ENCODE measurements around the gene ST6GALNAC3. TPM values are rescaled to one million over a fixed set of nuclear protein-coding genes. Genes with fewer than 3 reads are reported as not detected.
A peak's percentile ranks its signal among the peaks of the same experiment; 100 is the strongest.

ST6GALNAC3 gene
- total RNA-seq, 2 donors from 2014 or later = 0.35 to 2.5 TPM

DNA sequence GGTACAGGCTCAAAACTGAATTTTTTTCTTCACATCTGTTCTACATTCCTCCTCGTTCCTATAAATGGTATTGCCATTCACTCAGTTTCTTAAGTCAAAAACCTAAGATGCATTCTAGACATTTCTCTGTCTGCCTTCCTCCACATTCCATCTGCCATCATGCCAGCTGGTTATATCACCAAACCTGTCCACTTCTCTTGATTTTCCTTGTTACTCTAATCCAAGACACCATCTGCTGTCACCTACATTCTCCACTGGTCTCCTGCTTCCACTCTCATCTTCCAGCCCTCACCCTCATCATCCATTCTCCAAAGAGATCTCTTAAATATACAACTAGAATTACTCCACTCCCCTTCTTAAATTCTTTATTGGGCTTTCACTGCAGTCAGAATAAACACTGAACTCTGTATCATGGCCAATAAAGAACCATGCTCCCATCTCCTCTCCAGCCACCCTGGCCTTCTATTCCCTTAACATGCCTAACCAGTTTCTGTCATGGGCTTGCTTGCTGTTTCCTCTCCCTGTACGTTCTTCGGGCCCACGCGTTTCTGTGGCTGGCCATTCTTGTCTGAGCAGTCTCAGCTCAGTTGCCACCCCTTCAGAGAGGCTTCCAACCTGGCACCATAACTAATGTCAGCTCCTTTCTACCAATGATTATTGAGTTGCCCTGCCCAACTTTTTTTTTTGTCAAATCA, 278.3 kb downstream of the ST6GALNAC3 start:
- H3K4me3 Mint-ChIP-seq = no peak overlapping the region
- H3K27me3 Mint-ChIP-seq (ENCODE audit: low read depth) = no peaks in the 10 kb centered on the region
- peaks cover 0 to 1% of the 10 kb centered on the region in 2 donors for H3K9me3 Mint-ChIP-seq
- no peaks in the 10 kb centered on the region for H3K36me3 Mint-ChIP-seq (ENCODE audit: insufficient read depth in 2 of 2)
- DNase-seq (no peak), ATAC-seq (replicated peaks in 1 of 2) (no peak)
- no peak overlapping the region for H3K27ac Mint-ChIP-seq
- no peaks in the 10 kb centered on the region for H3K4me1 Mint-ChIP-seq (ENCODE audit: low read depth)

DNA sequence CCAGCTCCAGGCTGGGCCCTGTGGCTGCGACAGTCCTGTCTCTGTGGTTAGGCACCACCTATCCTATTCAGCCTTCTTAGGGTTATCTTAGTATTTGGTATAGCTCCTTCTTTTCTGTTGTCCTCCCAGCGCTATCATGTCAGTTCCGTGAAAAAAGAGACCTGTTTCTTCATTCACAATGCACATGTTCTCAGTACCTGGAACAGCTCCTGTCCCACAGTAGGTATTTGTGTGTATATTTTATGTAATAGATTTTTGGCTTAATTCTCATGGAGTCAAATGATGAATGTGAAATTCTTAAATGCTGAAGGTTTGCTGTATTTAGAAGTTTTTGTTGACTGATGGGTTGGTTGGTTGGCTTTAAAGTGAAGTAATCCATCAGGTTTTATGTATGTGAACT, 279.7 kb downstream of the ST6GALNAC3 start:
- no peaks in the 10 kb centered on the region for H3K36me3 Mint-ChIP-seq (ENCODE audit: insufficient read depth in 2 of 2)
- ATAC-seq (replicated peaks in 1 of 2) (no peak), DNase-seq (no peak)
- no peaks in the 10 kb centered on the region for H3K4me1 Mint-ChIP-seq (ENCODE audit: low read depth)
- H3K27me3 Mint-ChIP-seq (ENCODE audit: low read depth) = no peaks in the 10 kb centered on the region
- H3K27ac Mint-ChIP-seq = no peak overlapping the region
- peaks cover 0 to 1% of the 10 kb centered on the region in 2 donors for H3K9me3 Mint-ChIP-seq
- H3K4me3 Mint-ChIP-seq = no peak overlapping the region

- ATAC-seq (replicated peaks in 1 of 2) (no peak), DNase-seq (no peak)
- Mint-ChIP-seq H3K27me3 (ENCODE audit: low read depth) (no peaks in the 10 kb centered on the region), H3K27ac (no peak overlapping the region), H3K36me3 (ENCODE audit: insufficient read depth in 2 of 2) (no peaks in the 10 kb centered on the region), H3K4me3 (no peak overlapping the region), H3K9me3 (no peaks in the 10 kb centered on the region), H3K4me1 (ENCODE audit: low read depth) (no peaks in the 10 kb centered on the region)
These were observed 292.2 kb downstream of the ST6GALNAC3 start for GRCh38 chr1:76366726-76367125.

GRCh38 chr1:76371941-76372340, 297.4 kb downstream of the ST6GALNAC3 start:
- Mint-ChIP-seq H3K9me3 (no peaks in the 10 kb centered on the region), H3K27me3 (ENCODE audit: low read depth) (no peaks in the 10 kb centered on the region), H3K4me3 (no peak overlapping the region), H3K4me1 (ENCODE audit: low read depth) (no peaks in the 10 kb centered on the region), H3K27ac (no peak overlapping the region), H3K36me3 (ENCODE audit: insufficient read depth in 2 of 2) (no peaks in the 10 kb centered on the region)
- no peak for ATAC-seq (replicated peaks in 1 of 2)
- no peak for DNase-seq

- H3K36me3 Mint-ChIP-seq (ENCODE audit: insufficient read depth in 2 of 2) = no peaks in the 10 kb centered on the region
- ATAC-seq (replicated peaks in 1 of 2) (no peak), DNase-seq (no peak)
- no peak overlapping the region for H3K27ac Mint-ChIP-seq
- H3K4me3 Mint-ChIP-seq = no peak overlapping the region
- no peaks in the 10 kb centered on the region for H3K9me3 Mint-ChIP-seq
- no peaks in the 10 kb centered on the region for H3K27me3 Mint-ChIP-seq (ENCODE audit: low read depth)
- H3K4me1 Mint-ChIP-seq (ENCODE audit: low read depth) = no peaks in the 10 kb centered on the region
These were observed 299.5 kb downstream of the ST6GALNAC3 start for GRCh38 chr1:76374086-76374485.

GRCh38 chr1:76377247-76377646, 302.7 kb downstream of the ST6GALNAC3 start:
- no peak for DNase-seq
- no peaks in the 10 kb centered on the region for H3K36me3 Mint-ChIP-seq (ENCODE audit: insufficient read depth in 2 of 2)
- no peaks in the 10 kb centered on the region for H3K9me3 Mint-ChIP-seq
- no peaks in the 10 kb centered on the region for H3K27me3 Mint-ChIP-seq (ENCODE audit: low read depth)
- no peak overlapping the region for H3K4me3 Mint-ChIP-seq
- H3K27ac Mint-ChIP-seq = no peak overlapping the region
- no peaks in the 10 kb centered on the region for H3K4me1 Mint-ChIP-seq (ENCODE audit: low read depth)
- no peak for ATAC-seq (replicated peaks in 1 of 2)

DNA sequence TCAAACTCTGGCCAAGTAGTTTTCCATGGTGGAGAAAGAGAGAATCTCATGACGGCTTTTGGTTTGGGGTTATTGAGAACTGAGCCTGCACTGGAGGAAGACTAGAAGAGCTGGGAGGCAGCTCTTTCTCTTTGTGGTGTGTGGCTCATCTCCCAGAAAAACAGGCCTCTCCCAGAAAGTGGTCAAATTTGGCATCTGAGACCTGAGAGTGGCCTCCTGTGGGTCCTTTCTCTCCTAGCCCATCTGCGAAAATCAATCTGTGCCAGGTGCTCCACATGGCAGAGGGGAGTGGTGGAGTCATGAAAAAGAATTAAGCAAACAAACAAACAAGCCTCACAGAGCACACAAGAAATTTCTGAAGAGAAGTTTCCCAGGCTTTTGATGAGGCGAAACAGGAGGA, 305.0 kb downstream of the ST6GALNAC3 start:
- Mint-ChIP-seq H3K4me3 (no peak overlapping the region), H3K4me1 (ENCODE audit: low read depth) (no peaks in the 10 kb centered on the region), H3K27me3 (ENCODE audit: low read depth) (no peaks in the 10 kb centered on the region), H3K9me3 (no peaks in the 10 kb centered on the region), H3K36me3 (ENCODE audit: insufficient read depth in 2 of 2) (no peaks in the 10 kb centered on the region), H3K27ac (peak overlapping the region; percentile 63)
- ATAC-seq (replicated peaks in 1 of 2) (no peak), DNase-seq (no peak)

DNA sequence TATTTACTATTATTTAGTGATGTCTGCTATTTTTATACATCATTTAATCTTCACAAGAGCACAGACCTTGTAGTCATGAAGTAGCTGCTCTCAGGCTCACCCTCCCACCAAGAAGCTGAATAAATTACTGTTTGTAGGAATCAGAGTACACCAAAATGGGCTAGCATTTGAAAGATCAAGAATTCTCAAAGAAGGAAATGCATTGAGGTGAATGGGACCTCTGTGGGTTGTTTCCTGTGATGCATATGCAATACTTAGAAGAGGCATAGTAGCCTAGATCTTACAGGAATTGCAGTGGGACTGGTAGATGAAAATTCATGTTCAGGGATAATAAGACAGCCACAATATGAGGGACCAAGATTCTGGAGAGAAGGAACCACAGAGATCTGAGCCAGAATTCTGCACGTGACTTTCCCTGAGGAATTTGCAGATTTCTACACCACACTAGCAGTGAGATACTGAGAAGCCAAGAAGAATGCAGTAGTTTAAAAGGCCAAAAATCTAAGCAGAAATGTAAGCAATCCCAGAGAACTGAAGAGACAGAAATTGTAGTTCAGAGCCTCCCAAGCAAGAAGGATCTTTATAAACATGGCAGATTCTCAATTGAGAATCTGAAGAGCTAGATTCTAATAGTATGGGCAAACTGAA, 307.0 kb downstream of the ST6GALNAC3 start:
- no peak overlapping the region for H3K27ac Mint-ChIP-seq
- H3K4me1 Mint-ChIP-seq (ENCODE audit: low read depth) = no peaks in the 10 kb centered on the region
- no peaks in the 10 kb centered on the region for H3K9me3 Mint-ChIP-seq
- H3K27me3 Mint-ChIP-seq (ENCODE audit: low read depth) = no peaks in the 10 kb centered on the region
- DNase-seq (no peak), ATAC-seq (replicated peaks in 1 of 2) (no peak)
- no peaks in the 10 kb centered on the region for H3K36me3 Mint-ChIP-seq (ENCODE audit: insufficient read depth in 2 of 2)
- H3K4me3 Mint-ChIP-seq = no peak overlapping the region

- H3K4me3 Mint-ChIP-seq = no peak overlapping the region
- no peak for DNase-seq
- no peaks in the 10 kb centered on the region for H3K36me3 Mint-ChIP-seq (ENCODE audit: insufficient read depth in 2 of 2)
- H3K27ac Mint-ChIP-seq = no peak overlapping the region
- H3K9me3 Mint-ChIP-seq = peaks cover 0 to 2% of the 10 kb centered on the region in 2 donors
- peaks cover 4% of the 10 kb centered on the region for H3K4me1 Mint-ChIP-seq (ENCODE audit: low read depth)
- no peaks in the 10 kb centered on the region for H3K27me3 Mint-ChIP-seq (ENCODE audit: low read depth)
- no peak for ATAC-seq (replicated peaks in 1 of 2)
These were observed 313.7 kb downstream of the ST6GALNAC3 start for GRCh38 chr1:76388261-76388660.

GRCh38 chr1:76390456-76390855, 315.9 kb downstream of the ST6GALNAC3 start:
- no peaks in the 10 kb centered on the region for H3K27me3 Mint-ChIP-seq (ENCODE audit: low read depth)
- peaks cover 4% of the 10 kb centered on the region for H3K4me1 Mint-ChIP-seq (ENCODE audit: low read depth)
- no peak for DNase-seq
- ATAC-seq (replicated peaks in 1 of 2) = no peak
- H3K36me3 Mint-ChIP-seq (ENCODE audit: insufficient read depth in 2 of 2) = no peaks in the 10 kb centered on the region
- H3K27ac Mint-ChIP-seq = no peak overlapping the region
- peaks cover 0 to 2% of the 10 kb centered on the region in 2 donors for H3K9me3 Mint-ChIP-seq
- no peak overlapping the region for H3K4me3 Mint-ChIP-seq

- peaks cover 0 to 2% of the 10 kb centered on the region in 2 donors for H3K9me3 Mint-ChIP-seq
- no peaks in the 10 kb centered on the region for H3K4me1 Mint-ChIP-seq (ENCODE audit: low read depth)
- DNase-seq = no peak
- H3K36me3 Mint-ChIP-seq (ENCODE audit: insufficient read depth in 2 of 2) = no peaks in the 10 kb centered on the region
- no peak for ATAC-seq (replicated peaks in 1 of 2)
- H3K4me3 Mint-ChIP-seq = no peak overlapping the region
- H3K27ac Mint-ChIP-seq = no peak overlapping the region
- H3K27me3 Mint-ChIP-seq (ENCODE audit: low read depth) = no peaks in the 10 kb centered on the region
These were observed 320.5 kb downstream of the ST6GALNAC3 start for GRCh38 chr1:76395059-76395458.

GRCh38 chr1:76402128-76402527, 327.6 kb downstream of the ST6GALNAC3 start:
- ATAC-seq (replicated peaks in 1 of 2) (no peak), DNase-seq (no peak)
- H3K4me1 Mint-ChIP-seq (ENCODE audit: low read depth) = no peaks in the 10 kb centered on the region
- H3K4me3 Mint-ChIP-seq = no peak overlapping the region
- H3K27me3 Mint-ChIP-seq (ENCODE audit: low read depth) = no peaks in the 10 kb centered on the region
- H3K9me3 Mint-ChIP-seq = peaks cover 2% of the 10 kb centered on the region in 2 donors
- peaks cover 2% of the 10 kb centered on the region in 2 donors for H3K36me3 Mint-ChIP-seq (ENCODE audit: insufficient read depth in 2 of 2)
- H3K27ac Mint-ChIP-seq = no peak overlapping the region

DNA sequence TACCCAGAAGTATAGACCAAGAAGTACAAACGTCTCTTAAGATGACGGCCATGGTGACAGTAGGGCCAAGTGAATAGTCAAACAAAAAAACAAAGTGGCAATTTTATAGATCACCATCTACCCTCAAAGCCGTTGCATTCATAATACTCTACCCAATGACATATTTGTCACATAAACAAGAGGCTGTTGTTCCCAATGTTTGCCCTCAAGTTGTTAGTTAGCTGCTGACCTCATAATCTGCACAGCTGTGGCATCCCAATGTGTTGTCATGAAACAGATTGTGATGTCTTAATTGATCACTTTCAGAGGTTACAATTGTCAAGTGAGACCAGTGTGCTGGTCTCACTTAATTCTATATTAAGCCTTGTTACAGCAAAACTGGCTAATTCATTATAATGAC, 333.8 kb downstream of the ST6GALNAC3 start:
- no peak for DNase-seq
- no peak overlapping the region for H3K27ac Mint-ChIP-seq
- H3K9me3 Mint-ChIP-seq = no peaks in the 10 kb centered on the region
- no peaks in the 10 kb centered on the region for H3K36me3 Mint-ChIP-seq (ENCODE audit: insufficient read depth in 2 of 2)
- H3K4me3 Mint-ChIP-seq = no peak overlapping the region
- no peaks in the 10 kb centered on the region for H3K27me3 Mint-ChIP-seq (ENCODE audit: low read depth)
- H3K4me1 Mint-ChIP-seq (ENCODE audit: low read depth) = no peaks in the 10 kb centered on the region
- ATAC-seq (replicated peaks in 1 of 2) = no peak

GRCh38 chr1:76410499-76410898, 336.0 kb downstream of the ST6GALNAC3 start:
- DNase-seq (no peak), ATAC-seq (replicated peaks in 1 of 2) (no peak)
- Mint-ChIP-seq H3K27ac (no peak overlapping the region), H3K4me3 (no peak overlapping the region), H3K4me1 (ENCODE audit: low read depth) (no peaks in the 10 kb centered on the region), H3K36me3 (ENCODE audit: insufficient read depth in 2 of 2) (no peaks in the 10 kb centered on the region), H3K9me3 (no peaks in the 10 kb centered on the region), H3K27me3 (ENCODE audit: low read depth) (no peaks in the 10 kb centered on the region)
